Esophagus muscularis mucosa (tissue), 4 donors: ENCODE results near the gene ELOVL6.

Experiments
- CTCF ChIP-seq, 3 experiments: fragments of 200-600 bp in 2 of 3; fragments of 450-650 bp in 1 of 3; sonication (generic) in 2 of 3; IDR thresholded peaks; one replicate each; pipeline ENCODE4 v1.5.1; 2017 to 2019; ENCODE audit warnings: antibody characterized with exemption in 3 of 3, mild to moderate bottlenecking in 2 of 3, moderate library complexity in 1 of 3
- EP300 ChIP-seq: sonication (generic); formaldehyde crosslinking; IDR thresholded peaks from one replicate; pipeline ENCODE4 v1.6.1; 2017; ENCODE audit warnings: antibody characterized with exemption
- POLR2A ChIP-seq: fragments of 450-650 bp; IDR thresholded peaks from one replicate; pipeline ENCODE4 v1.6.1; 2017; ENCODE audit warnings: antibody characterized with exemption, moderate library complexity, mild to moderate bottlenecking, low read depth

- TF ChIP-seq CTCF (IDR thresholded peaks at IDR 0.05) (no peak), POLR2A (no peak), EP300 (no peak)
Observed at GRCh38 chr4:110224812-110225211, 26.4 kb upstream of the ELOVL6 start.
